Neural progenitor cell (in vitro differentiated cells): Measurements from ENCODE around the gene NXF1.

Source experiments
- EZH2 ChIP-seq: fragments of 200-600 bp; sonication (generic); IDR thresholded peaks from 2 replicates; pipeline ENCODE4 v1.6.1; 2017; ENCODE audit warnings: antibody characterized with exemption, mild to moderate bottlenecking, moderate library complexity
- EZH2phosphoT487 ChIP-seq: fragments of 200-600 bp; sonication (generic); IDR thresholded peaks from 2 replicates; pipeline ENCODE4 v1.6.1; 2017; ENCODE audit warnings: antibody characterized with exemption
- TF ChIP-seq, protein P1 (sequence below): fragments of 200-600 bp; sonication (generic); IDR thresholded peaks from 2 replicates; pipeline ENCODE4 v1.5.1; 2017; ENCODE audit warnings: antibody characterized with exemption, mild to moderate bottlenecking

DNA sequence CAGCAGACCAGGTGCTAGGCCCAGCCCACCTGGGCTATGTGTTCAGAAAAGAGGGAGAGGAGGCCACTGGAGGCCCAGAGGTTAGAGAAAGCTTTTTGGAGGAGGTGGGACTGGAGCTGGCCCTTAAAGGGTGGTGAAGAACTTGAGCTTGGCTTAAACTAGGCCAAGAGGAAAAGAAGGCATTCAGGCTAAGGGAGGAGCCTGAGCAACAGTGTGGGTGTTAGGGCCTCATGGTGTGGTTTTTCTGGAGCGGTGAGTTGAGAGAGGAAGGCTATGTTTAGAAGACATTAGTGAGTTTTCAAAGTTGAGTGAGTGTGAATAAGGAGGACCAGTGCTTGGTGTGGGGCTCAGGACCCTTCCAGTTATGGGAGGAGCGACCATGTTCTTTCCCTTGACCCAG lies 27.9 kb downstream of the NXF1 start:
- TF ChIP-seq EZH2 (no peak), EZH2phosphoT487 (no peak)
- TF ChIP-seq, protein P1, sequence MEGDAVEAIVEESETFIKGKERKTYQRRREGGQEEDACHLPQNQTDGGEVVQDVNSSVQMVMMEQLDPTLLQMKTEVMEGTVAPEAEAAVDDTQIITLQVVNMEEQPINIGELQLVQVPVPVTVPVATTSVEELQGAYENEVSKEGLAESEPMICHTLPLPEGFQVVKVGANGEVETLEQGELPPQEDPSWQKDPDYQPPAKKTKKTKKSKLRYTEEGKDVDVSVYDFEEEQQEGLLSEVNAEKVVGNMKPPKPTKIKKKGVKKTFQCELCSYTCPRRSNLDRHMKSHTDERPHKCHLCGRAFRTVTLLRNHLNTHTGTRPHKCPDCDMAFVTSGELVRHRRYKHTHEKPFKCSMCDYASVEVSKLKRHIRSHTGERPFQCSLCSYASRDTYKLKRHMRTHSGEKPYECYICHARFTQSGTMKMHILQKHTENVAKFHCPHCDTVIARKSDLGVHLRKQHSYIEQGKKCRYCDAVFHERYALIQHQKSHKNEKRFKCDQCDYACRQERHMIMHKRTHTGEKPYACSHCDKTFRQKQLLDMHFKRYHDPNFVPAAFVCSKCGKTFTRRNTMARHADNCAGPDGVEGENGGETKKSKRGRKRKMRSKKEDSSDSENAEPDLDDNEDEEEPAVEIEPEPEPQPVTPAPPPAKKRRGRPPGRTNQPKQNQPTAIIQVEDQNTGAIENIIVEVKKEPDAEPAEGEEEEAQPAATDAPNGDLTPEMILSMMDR: no peak
